Measurements from ENCODE around the gene GHITM.
A peak's percentile ranks its signal among the peaks of the same experiment; 100 is the strongest.

GHITM gene

GRCh38 chr10:84195044-84195830 is 55.9 kb downstream of the GHITM start:
- TF ChIP-seq POLR2A (IDR thresholded peaks at IDR 0.05; ENCODE audit: low read length) (no peak), GATA1 (IDR thresholded peaks at IDR 0.05; ENCODE audit: low read depth, low read length) (no peak)
- DNase-seq: no peak

GRCh38 chr10:84196083-84196482 is 56.8 kb downstream of the GHITM start:
- DNase-seq: no peak
- TF ChIP-seq POLR2A (IDR thresholded peaks at IDR 0.05; ENCODE audit: low read length): no peak
- TF ChIP-seq GATA1 (IDR thresholded peaks at IDR 0.05; ENCODE audit: low read depth, low read length): no peak

DNA sequence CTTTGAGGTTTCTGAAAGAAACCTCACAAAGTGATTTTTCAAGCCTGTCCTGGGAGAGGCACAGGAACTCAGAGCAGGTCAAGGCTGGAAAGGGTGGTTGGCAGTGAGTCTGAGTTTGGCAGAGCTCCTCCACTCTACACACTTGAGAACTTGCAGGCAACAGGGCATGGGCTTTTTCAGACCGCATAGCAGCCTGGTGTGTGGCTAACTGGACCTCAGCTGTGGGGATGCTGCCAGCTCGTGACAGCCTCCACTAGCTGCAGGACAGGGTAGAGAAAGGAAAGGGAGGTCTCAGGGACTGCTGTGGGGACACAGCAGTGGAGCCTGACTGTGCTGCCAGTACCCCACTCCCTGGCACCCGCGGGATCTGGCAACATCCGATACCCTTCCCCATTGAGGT is 57.6 kb downstream of the GHITM start:
- no peak for DNase-seq
- TF ChIP-seq POLR2A (IDR thresholded peaks at IDR 0.05; ENCODE audit: low read length): no peak
- no peak for TF ChIP-seq GATA1 (IDR thresholded peaks at IDR 0.05; ENCODE audit: low read depth, low read length)

- DNase-seq: no peak
These were observed 58.3 kb downstream of the GHITM start for GRCh38 chr10:84197643-84198042.

GRCh38 chr10:84198206-84198915 is 59.1 kb downstream of the GHITM start:
- DNase-seq: no peak
- TF ChIP-seq GATA1 (IDR thresholded peaks at IDR 0.05; ENCODE audit: low read depth, low read length) (no peak), POLR2A (IDR thresholded peaks at IDR 0.05; ENCODE audit: low read length) (no peak)

More at GRCh38 chr10:84197643-84198042, 58.3 kb downstream of the GHITM start:
- TF ChIP-seq GATA1 (IDR thresholded peaks at IDR 0.05; ENCODE audit: low read depth, low read length) (no peak), POLR2A (IDR thresholded peaks at IDR 0.05; ENCODE audit: low read length) (no peak)

DNA sequence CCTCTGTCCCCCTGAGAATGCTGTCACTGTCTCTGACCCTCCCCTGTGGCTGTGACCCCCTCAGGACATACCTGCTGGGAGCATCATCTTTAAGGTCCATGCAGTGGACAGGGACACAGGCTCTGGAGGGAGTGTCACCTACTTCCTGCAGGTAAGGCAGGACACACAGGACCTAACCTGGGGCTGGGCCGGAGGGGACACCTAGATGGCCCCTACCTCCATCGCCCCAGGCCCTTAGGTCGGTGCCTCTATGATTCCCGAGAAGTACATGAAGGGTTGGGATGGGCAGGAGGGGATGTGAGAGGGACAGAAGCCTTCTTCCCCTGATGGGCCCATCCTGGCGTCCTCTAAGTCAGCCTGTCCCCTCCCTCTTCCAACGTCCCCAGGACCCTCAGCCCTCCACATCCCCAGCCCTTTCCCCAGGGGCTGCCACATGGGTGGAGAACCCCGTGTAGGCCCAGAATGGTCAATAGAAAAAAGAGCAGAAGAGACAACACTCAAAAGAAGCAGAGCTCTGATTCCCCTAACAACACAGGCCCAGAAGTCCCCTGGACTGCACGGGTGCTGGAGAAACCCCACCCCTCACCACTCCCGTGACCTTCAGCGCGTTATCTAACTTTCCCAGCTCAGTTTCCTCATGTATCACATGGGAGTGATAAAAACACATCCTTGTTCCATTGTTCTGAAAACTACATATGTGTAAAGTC is 61.4 kb downstream of the GHITM start:
- TF ChIP-seq GATA1 (IDR thresholded peaks at IDR 0.05; ENCODE audit: low read depth, low read length): no peak
- TF ChIP-seq POLR2A (IDR thresholded peaks at IDR 0.05; ENCODE audit: low read length): no peak
- DNase-seq: peak; percentile 50 to 80

DNA sequence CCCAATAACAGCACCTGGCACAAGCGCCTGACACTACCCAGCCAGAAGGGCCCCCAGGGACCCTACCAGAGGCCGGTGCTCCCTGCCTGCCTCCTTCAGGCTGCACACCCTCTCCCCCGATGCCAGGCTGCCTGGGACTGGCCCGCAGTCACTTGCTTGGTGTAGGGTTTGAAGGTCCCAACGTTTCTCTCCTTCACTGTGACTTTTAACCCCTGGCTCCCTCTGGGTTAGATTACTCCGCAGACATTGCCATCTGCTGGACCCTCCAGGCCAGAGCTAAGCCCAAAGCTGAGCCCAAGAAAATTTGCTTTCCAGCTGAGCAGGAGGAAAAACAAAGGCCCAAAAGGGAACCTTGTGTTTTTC is 61.9 kb downstream of the GHITM start:
- TF ChIP-seq POLR2A (IDR thresholded peaks at IDR 0.05; ENCODE audit: low read length): no peak
- TF ChIP-seq GATA1 (IDR thresholded peaks at IDR 0.05; ENCODE audit: low read depth, low read length): no peak
- no peak for DNase-seq

DNA sequence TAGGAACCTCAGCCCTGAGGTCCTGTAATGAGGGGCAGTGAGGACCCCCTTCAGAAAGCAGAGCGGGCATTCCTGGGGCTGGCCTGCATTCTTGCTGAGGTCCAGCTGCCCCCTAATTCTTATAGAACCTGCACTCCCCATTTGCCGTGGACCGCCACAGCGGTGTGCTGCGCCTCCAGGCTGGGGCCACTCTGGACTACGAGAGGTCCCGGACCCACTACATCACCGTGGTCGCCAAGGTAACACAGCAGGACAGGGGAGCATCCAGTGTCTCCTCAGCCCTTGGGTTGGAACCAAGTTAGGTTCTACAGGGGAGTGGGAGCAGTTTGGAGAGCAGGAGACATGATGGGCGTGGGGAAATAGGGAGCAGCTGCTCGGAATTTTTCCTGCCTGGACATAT is 62.4 kb downstream of the GHITM start:
- no peak for DNase-seq
- TF ChIP-seq POLR2A (IDR thresholded peaks at IDR 0.05; ENCODE audit: low read length) (no peak), GATA1 (IDR thresholded peaks at IDR 0.05; ENCODE audit: low read depth, low read length) (no peak)

DNA sequence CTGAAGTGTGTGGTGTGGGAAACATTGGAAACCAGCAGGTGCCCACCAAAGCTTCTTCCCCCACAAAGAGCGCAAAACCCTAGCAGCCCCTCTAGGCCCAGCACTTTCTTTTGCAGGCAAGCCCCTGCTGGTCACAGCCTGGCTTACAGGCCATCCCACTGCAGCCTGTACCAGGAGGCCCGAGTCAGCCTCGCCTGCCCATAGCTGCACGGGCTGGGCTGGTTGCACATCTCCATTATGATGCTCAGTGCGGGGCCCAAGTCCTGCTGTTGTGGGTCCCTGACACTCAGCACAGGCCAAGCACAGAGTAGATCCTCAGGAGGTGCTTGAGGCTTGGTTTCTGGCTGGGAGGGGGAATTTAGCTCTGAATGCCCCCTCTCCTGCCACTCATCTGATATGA is 63.0 kb downstream of the GHITM start:
- no peak for TF ChIP-seq GATA1 (IDR thresholded peaks at IDR 0.05; ENCODE audit: low read depth, low read length)
- no peak for TF ChIP-seq POLR2A (IDR thresholded peaks at IDR 0.05; ENCODE audit: low read length)

More for the DNA sequence above, 63.0 kb downstream of the GHITM start:
- no peak for DNase-seq

Measured in erythroblast (primary cell).